WTC11 (cell line): ENCODE results near the gene MYL10. TPM values are rescaled to one million over a fixed set of nuclear protein-coding genes. Genes with fewer than 3 reads are reported as not detected.

ENCODE experiments used
- ATAC-seq: fragments of 200-7000 bp; cut with Tn5 transposase; 2 replicates; pipeline ENCODE4 v1.10.0; 2021; ENCODE audit warnings: mild to moderate bottlenecking, moderate library complexity
- CTCF ChIA-PET: fragments of 300-600 bp; sonication (Branson Sonifier 250); formaldehyde crosslinking; loops from one replicate; lab custom pipeline; 2021; ENCODE audit warnings: antibody characterized with exemption; lab: Charles Lee
- POLR2A ChIA-PET: fragments of 350-600 bp; sonication (Branson Sonifier 250); formaldehyde crosslinking; loops from one replicate; lab custom pipeline; 2021; ENCODE audit warnings: antibody characterized with exemption; lab: Charles Lee
- DNase-seq: peaks from one replicate; pipeline ENCODE4 v3.0.0; 2021; ENCODE audit warnings: low spot score
- H3K27ac Mint-ChIP-seq: 2 replicates; pipeline ENCODE4 v1.8.0; 2021; ENCODE audit warnings: mixed read lengths
- H3K27me3 Mint-ChIP-seq: 2 replicates; pipeline ENCODE4 v1.8.0; 2021; ENCODE audit warnings: low read depth, mild to moderate bottlenecking, moderate library complexity, mixed read lengths
- H3K36me3 Mint-ChIP-seq: 2 replicates; pipeline ENCODE4 v1.8.0; 2021; ENCODE audit warnings: mixed read lengths
- H3K4me1 Mint-ChIP-seq: 2 replicates; pipeline ENCODE4 v1.8.0; 2022; ENCODE audit warnings: mixed read lengths
- H3K4me3 Mint-ChIP-seq: 2 replicates; pipeline ENCODE4 v1.8.0; 2021; ENCODE audit warnings: mild to moderate bottlenecking, moderate library complexity, mixed read lengths
- H3K9me3 Mint-ChIP-seq: 2 replicates; pipeline ENCODE4 v1.8.0; 2021; ENCODE audit warnings: mixed read lengths
- ETV6 ChIP-seq: sonication (generic); formaldehyde crosslinking; IDR thresholded peaks from 2 replicates; pipeline ENCODE4 v1.8.1; 2022; ENCODE audit warnings: mild to moderate bottlenecking, missing genetic modification reagents
- FOXP1 ChIP-seq: sonication (generic); formaldehyde crosslinking; IDR thresholded peaks from 2 replicates; pipeline ENCODE4 v1.8.0; 2022; ENCODE audit warnings: missing genetic modification reagents, mild to moderate bottlenecking, moderate library complexity, borderline replicate concordance
- GTF2I ChIP-seq: fragments of 250-450 bp; sonication (Bioruptor Pico); conservative IDR thresholded peaks from 2 replicates; pipeline ENCODE4 v1.4.0; 2021; ENCODE audit warnings: mild to moderate bottlenecking
- HMGA2 ChIP-seq: fragments of 250-450 bp; sonication (Bioruptor Pico); IDR thresholded peaks from 2 replicates; pipeline ENCODE4 v1.4.0; 2021; ENCODE audit warnings: mild to moderate bottlenecking, moderate library complexity
- SP1 ChIP-seq: sonication (generic); formaldehyde crosslinking; conservative IDR thresholded peaks from 2 replicates; pipeline ENCODE4 v1.8.1; 2022; ENCODE audit warnings: missing genetic modification reagents
- TCF7 ChIP-seq: sonication (generic); formaldehyde crosslinking; IDR thresholded peaks from 2 replicates; pipeline ENCODE4 v1.8.0; 2022; ENCODE audit warnings: mild to moderate bottlenecking, low read depth, missing genetic modification reagents, moderate library complexity
- TEAD1 ChIP-seq: sonication (generic); formaldehyde crosslinking; IDR thresholded peaks from 2 replicates; pipeline ENCODE4 v1.8.0; 2022; ENCODE audit warnings: mild to moderate bottlenecking, missing genetic modification reagents
- ZNF263 ChIP-seq: sonication (generic); formaldehyde crosslinking; IDR thresholded peaks from 2 replicates; pipeline ENCODE4 v1.8.1; 2022; ENCODE audit warnings: low read depth, mild to moderate bottlenecking, moderate library complexity, missing genetic modification reagents
- total RNA-seq: library from RNA; stranded (reverse); gene quantifications from 3 replicates; pipeline ENCODE4 v1.2.3, GENCODE V29; 2021
- TF ChIP-seq, protein P1 (sequence below): fragments of 250-450 bp; sonication (Bioruptor Pico); IDR thresholded peaks from 2 replicates; pipeline ENCODE4 v1.9.0; 2021; ENCODE audit warnings: mild to moderate bottlenecking
- TF ChIP-seq, protein P2 (sequence below): sonication (generic); formaldehyde crosslinking; IDR thresholded peaks from 2 replicates; pipeline ENCODE4 v1.8.1; 2023; ENCODE audit warnings: mild to moderate bottlenecking, moderate library complexity, missing genetic modification reagents
- TF ChIP-seq, protein P3 (sequence below): sonication (generic); formaldehyde crosslinking; conservative IDR thresholded peaks from 2 replicates; pipeline ENCODE4 v1.8.1; 2023; ENCODE audit warnings: mild to moderate bottlenecking, low read depth, missing genetic modification reagents, moderate library complexity
- TF ChIP-seq, protein P4 (sequence below): fragments of 250-450 bp; sonication (Bioruptor Pico); conservative IDR thresholded peaks from 2 replicates; pipeline ENCODE4 v1.9.0; 2021; ENCODE audit warnings: mild to moderate bottlenecking
- TF ChIP-seq, protein P5 (sequence below): sonication (generic); formaldehyde crosslinking; IDR thresholded peaks from 2 replicates; pipeline ENCODE4 v1.8.0; 2022; ENCODE audit warnings: mild to moderate bottlenecking, missing genetic modification reagents

The MYL10 gene
- total RNA-seq, 1 experiment from 2014 or later, result not detected

DNA sequence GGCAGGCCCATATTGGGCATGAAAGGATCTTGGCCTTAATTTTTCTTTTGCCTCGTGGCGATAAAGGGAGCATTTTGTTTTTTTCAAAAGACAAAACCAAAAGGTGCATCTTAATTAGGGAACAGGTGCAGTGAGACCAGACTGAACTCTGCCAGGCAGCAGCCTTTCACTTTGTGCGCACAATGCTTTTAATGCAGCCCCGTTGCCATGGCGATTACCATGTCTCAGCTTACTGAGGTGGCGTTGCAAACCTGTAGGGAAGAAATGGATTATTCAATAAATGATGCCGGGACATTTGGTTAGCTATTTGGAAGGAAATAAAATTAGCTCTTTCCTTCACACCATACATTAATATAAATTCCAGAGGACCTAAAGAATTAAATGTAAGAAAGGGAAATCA, 61.9 kb downstream of the MYL10 start:
- peak; percentile 32 for DNase-seq
- Mint-ChIP-seq H3K4me1 (peaks cover 37% of the 10 kb centered on the region), H3K27me3 (peaks cover 2% of the 10 kb centered on the region), H3K4me3 (no peak overlapping the region), H3K36me3 (peaks cover 13% of the 10 kb centered on the region), H3K27ac (no peak overlapping the region), H3K9me3 (peaks cover 32% of the 10 kb centered on the region)
- no peak for TF ChIP-seq SP1 (CRISPR knock-in tag)
- TF ChIP-seq, protein P1, sequence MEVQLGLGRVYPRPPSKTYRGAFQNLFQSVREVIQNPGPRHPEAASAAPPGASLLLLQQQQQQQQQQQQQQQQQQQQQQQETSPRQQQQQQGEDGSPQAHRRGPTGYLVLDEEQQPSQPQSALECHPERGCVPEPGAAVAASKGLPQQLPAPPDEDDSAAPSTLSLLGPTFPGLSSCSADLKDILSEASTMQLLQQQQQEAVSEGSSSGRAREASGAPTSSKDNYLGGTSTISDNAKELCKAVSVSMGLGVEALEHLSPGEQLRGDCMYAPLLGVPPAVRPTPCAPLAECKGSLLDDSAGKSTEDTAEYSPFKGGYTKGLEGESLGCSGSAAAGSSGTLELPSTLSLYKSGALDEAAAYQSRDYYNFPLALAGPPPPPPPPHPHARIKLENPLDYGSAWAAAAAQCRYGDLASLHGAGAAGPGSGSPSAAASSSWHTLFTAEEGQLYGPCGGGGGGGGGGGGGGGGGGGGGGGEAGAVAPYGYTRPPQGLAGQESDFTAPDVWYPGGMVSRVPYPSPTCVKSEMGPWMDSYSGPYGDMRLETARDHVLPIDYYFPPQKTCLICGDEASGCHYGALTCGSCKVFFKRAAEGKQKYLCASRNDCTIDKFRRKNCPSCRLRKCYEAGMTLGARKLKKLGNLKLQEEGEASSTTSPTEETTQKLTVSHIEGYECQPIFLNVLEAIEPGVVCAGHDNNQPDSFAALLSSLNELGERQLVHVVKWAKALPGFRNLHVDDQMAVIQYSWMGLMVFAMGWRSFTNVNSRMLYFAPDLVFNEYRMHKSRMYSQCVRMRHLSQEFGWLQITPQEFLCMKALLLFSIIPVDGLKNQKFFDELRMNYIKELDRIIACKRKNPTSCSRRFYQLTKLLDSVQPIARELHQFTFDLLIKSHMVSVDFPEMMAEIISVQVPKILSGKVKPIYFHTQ (CRISPR knock-in tag), result no peak
- TF ChIP-seq ETV6 (CRISPR knock-in tag), result no peak
- no peak for TF ChIP-seq ZNF263
- TF ChIP-seq FOXP1 (CRISPR knock-in tag), result no peak
- TF ChIP-seq TCF7, result no peak
- ATAC-seq, result no peak
- POLR2A ChIA-PET, result no interaction called here
- CTCF ChIA-PET, result no interaction called here

DNA sequence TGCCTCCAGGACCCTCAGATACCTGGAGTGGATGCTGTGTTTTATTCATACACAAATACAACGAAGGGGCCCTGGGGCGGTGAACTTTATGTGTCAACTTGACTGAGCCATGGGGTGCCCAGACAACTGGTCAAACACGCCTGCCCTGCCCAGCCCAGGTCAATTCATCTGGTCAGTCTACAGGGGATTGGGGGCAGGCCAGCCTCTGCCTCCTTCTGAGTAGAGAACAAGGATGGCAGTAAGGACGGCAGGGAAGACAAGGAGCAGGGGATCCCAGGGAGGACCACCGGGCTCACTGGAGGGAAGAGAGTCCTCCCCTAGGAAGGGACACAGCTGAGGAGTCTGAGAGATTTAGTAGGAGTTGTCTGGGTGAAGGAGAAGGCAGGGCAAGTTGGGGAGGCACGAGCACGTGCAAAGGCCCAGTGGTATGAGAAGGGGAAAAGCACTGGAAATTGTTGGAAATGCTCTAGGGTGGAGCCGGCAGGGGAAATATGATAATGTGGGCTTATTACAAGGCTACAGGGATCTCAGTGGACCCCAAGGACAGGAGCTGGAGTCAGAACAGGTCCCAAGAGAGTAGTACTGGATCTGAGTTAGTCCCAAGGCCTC, 63.4 kb downstream of the MYL10 start:
- H3K27me3 Mint-ChIP-seq, result peaks cover 2% of the 10 kb centered on the region
- DNase-seq, result peak; percentile 5
- 0 out of 2 replicates have a peak, but pooled peaks have one; percentile 17 for TF ChIP-seq GTF2I
- TF ChIP-seq, protein P2, sequence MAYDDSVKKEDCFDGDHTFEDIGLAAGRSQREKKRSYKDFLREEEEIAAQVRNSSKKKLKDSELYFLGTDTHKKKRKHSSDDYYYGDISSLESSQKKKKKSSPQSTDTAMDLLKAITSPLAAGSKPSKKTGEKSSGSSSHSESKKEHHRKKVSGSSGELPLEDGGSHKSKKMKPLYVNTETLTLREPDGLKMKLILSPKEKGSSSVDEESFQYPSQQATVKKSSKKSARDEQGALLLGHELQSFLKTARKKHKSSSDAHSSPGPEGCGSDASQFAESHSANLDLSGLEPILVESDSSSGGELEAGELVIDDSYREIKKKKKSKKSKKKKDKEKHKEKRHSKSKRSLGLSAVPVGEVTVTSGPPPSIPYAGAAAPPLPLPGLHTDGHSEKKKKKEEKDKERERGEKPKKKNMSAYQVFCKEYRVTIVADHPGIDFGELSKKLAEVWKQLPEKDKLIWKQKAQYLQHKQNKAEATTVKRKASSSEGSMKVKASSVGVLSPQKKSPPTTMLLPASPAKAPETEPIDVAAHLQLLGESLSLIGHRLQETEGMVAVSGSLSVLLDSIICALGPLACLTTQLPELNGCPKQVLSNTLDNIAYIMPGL (CRISPR knock-in tag), result no peak
- TF ChIP-seq, all 79 proteins: peak for 1
- peaks cover 38% of the 10 kb centered on the region for H3K4me1 Mint-ChIP-seq
- POLR2A ChIA-PET, result no interaction called here
- H3K4me3 Mint-ChIP-seq, result no peak overlapping the region
- CTCF ChIA-PET, result no interaction called here
- H3K36me3 Mint-ChIP-seq, result peaks cover 5% of the 10 kb centered on the region
- H3K9me3 Mint-ChIP-seq, result peaks cover 17% of the 10 kb centered on the region
- H3K27ac Mint-ChIP-seq, result peak overlapping the region; percentile 30; the same call in 1 of the 2 replicates
- ATAC-seq, result no peak

DNA sequence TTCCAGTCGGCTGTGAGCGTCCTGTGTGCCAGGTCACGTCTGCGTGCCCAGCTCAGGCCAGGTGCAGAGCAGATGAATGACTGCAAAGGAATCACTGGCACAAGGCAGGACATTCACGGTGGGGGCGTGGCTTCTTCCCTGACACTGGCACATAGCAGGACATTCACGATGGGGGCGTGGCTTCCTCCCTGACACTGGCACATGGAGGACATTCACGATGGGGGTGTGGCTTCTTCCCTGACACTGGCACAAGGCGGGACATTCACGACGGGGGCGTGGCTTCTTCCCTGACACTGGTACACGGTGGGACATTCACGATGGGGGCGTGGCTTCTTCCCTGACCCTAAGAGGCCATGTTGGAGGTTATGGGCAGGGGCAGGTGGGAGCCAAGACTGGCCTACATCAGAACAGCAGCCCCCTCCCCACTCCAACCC, 64.3 kb downstream of the MYL10 start:
- peaks cover 4% of the 10 kb centered on the region; the same call in 1 of the 2 replicates for H3K36me3 Mint-ChIP-seq
- DNase-seq, result peak; percentile 88
- CTCF ChIA-PET, result no interaction called here
- H3K27me3 Mint-ChIP-seq, result peaks cover 2% of the 10 kb centered on the region
- H3K4me3 Mint-ChIP-seq, result no peak overlapping the region
- H3K4me1 Mint-ChIP-seq, result peaks cover 38% of the 10 kb centered on the region
- ATAC-seq, result peak; percentile 87
- POLR2A ChIA-PET, result no interaction called here
- peaks cover 14% of the 10 kb centered on the region for H3K9me3 Mint-ChIP-seq
- TF ChIP-seq, protein P3, sequence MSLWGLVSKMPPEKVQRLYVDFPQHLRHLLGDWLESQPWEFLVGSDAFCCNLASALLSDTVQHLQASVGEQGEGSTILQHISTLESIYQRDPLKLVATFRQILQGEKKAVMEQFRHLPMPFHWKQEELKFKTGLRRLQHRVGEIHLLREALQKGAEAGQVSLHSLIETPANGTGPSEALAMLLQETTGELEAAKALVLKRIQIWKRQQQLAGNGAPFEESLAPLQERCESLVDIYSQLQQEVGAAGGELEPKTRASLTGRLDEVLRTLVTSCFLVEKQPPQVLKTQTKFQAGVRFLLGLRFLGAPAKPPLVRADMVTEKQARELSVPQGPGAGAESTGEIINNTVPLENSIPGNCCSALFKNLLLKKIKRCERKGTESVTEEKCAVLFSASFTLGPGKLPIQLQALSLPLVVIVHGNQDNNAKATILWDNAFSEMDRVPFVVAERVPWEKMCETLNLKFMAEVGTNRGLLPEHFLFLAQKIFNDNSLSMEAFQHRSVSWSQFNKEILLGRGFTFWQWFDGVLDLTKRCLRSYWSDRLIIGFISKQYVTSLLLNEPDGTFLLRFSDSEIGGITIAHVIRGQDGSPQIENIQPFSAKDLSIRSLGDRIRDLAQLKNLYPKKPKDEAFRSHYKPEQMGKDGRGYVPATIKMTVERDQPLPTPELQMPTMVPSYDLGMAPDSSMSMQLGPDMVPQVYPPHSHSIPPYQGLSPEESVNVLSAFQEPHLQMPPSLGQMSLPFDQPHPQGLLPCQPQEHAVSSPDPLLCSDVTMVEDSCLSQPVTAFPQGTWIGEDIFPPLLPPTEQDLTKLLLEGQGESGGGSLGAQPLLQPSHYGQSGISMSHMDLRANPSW, result no peak
- TF ChIP-seq TEAD1 (peak; percentile 39; the same call in 1 of the 2 replicates), HMGA2 (CRISPR knock-in tag) (no peak), SP1 (CRISPR knock-in tag) (peak; percentile 10; the same call in 1 of the 2 replicates)
- TF ChIP-seq, protein P4, sequence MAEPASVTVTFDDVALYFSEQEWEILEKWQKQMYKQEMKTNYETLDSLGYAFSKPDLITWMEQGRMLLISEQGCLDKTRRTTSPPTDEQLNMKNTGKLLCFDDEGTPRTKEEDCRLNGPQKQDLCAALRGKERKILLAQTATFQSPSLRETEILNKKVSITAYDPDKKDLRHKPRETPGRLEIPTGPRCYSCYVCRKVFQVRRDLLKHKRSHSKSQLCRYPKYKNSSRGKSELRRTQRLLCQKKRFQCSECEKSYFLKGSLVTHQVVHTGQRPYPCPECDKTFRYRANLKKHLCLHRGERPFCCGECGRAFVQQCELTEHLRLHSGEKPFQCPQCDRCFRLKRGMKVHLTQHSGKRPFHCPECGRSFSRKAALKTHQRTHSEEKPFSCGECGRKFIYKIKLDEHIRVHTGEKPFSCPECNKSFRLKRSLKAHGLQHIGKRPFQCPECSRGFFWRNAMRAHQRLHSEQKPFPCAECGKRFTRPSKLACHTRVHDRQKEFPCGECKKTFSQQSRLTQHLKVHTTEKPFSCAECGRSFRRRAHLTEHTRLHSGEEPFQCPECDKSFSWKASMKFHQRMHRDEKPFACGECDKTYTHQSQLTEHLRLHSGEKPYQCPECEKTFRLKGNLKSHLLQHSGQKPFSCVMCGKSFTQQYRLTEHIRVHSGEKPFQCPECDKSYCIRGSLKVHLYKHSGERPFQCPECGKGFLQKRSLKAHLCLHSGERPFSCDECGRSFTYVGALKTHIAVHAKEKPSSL, result no peak
- TF ChIP-seq, protein P5, sequence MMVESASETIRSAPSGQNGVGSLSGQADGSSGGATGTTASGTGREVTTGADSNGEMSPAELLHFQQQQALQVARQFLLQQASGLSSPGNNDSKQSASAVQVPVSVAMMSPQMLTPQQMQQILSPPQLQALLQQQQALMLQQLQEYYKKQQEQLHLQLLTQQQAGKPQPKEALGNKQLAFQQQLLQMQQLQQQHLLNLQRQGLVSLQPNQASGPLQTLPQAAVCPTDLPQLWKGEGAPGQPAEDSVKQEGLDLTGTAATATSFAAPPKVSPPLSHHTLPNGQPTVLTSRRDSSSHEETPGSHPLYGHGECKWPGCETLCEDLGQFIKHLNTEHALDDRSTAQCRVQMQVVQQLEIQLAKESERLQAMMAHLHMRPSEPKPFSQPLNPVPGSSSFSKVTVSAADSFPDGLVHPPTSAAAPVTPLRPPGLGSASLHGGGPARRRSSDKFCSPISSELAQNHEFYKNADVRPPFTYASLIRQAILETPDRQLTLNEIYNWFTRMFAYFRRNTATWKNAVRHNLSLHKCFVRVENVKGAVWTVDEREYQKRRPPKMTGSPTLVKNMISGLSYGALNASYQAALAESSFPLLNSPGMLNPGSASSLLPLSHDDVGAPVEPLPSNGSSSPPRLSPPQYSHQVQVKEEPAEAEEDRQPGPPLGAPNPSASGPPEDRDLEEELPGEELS (CRISPR knock-in tag), result no peak
- peak overlapping the region; percentile 86 for H3K27ac Mint-ChIP-seq
